GM18909 (cell line): ENCODE data around the gene ALK.

ENCODE experiments used
- ATAC-seq: cut with Tn5 transposase; IDR thresholded peaks from one replicate; pipeline ENCODE4 v1.9.1; 2021; ENCODE audit warnings: mild to moderate bottlenecking; ENCODE audit not compliant: unreplicated experiment, poor library complexity

Gene ALK

GRCh38 chr2:29224693-29225551, 696.5 kb downstream of the ALK start:
- ATAC-seq: no peak

GRCh38 chr2:29223851-29224692, 697.3 kb downstream of the ALK start:
- ATAC-seq: no peak

- ATAC-seq: no peak
Measured at GRCh38 chr2:29223257-29223656, 698.1 kb downstream of the ALK start.

GRCh38 chr2:29222381-29223179, 698.8 kb downstream of the ALK start:
- no peak for ATAC-seq

- ATAC-seq: no peak
Measured at GRCh38 chr2:29220506-29221270, 700.7 kb downstream of the ALK start.

- ATAC-seq: no peak
Measured at GRCh38 chr2:29219374-29219773, 702.0 kb downstream of the ALK start.

GRCh38 chr2:29218550-29219125, 702.7 kb downstream of the ALK start:
- no peak for ATAC-seq

- no peak for ATAC-seq
Measured at GRCh38 chr2:29218071-29218470, 703.3 kb downstream of the ALK start.

- no peak for ATAC-seq
Measured at GRCh38 chr2:29216609-29216909, 704.8 kb downstream of the ALK start.

- no peak for ATAC-seq
Measured at GRCh38 chr2:29215739-29216608, 705.4 kb downstream of the ALK start.

GRCh38 chr2:29215073-29215472, 706.3 kb downstream of the ALK start:
- no peak for ATAC-seq

GRCh38 chr2:29213888-29214291, 707.5 kb downstream of the ALK start:
- ATAC-seq: no peak

GRCh38 chr2:29212009-29212408, 709.4 kb downstream of the ALK start:
- ATAC-seq: no peak

GRCh38 chr2:29209551-29209950, 711.8 kb downstream of the ALK start:
- no peak for ATAC-seq

GRCh38 chr2:29207352-29208148, 713.8 kb downstream of the ALK start:
- ATAC-seq: no peak

GRCh38 chr2:29206941-29207340, 714.4 kb downstream of the ALK start:
- no peak for ATAC-seq

GRCh38 chr2:29202819-29203495, 718.4 kb downstream of the ALK start:
- ATAC-seq: no peak
